IPS-18a (cell line): ENCODE results near the gene WNK1.

Experiments
- H3K27ac ChIP-seq: one replicate; pipeline ENCODE4 v1.5.1; 2013; ENCODE audit warnings: low read length
- H3K27me3 ChIP-seq: one replicate; pipeline ENCODE4 v1.6.1; 2013; ENCODE audit warnings: mild to moderate bottlenecking, low read length; ENCODE audit not compliant: control insufficient read depth, insufficient read depth
- H3K36me3 ChIP-seq: one replicate; pipeline ENCODE4 v1.6.1; 2013; ENCODE audit warnings: low read depth, low read length; ENCODE audit not compliant: control insufficient read depth
- H3K4me1 ChIP-seq: one replicate; pipeline ENCODE4 v1.6.1; 2013; ENCODE audit warnings: low read depth, low read length; ENCODE audit not compliant: control insufficient read depth
- H3K4me3 ChIP-seq: one replicate; pipeline ENCODE4 v1.5.1; 2013; ENCODE audit warnings: low read length
- H3K9ac ChIP-seq: one replicate; pipeline ENCODE4 v1.6.1; 2013; ENCODE audit warnings: mild to moderate bottlenecking, low read length, moderate library complexity
- H3K9me3 ChIP-seq: one replicate; pipeline ENCODE4 v1.6.1; 2013; ENCODE audit warnings: low read depth, low read length; ENCODE audit not compliant: control insufficient read depth

The WNK1 gene

DNA sequence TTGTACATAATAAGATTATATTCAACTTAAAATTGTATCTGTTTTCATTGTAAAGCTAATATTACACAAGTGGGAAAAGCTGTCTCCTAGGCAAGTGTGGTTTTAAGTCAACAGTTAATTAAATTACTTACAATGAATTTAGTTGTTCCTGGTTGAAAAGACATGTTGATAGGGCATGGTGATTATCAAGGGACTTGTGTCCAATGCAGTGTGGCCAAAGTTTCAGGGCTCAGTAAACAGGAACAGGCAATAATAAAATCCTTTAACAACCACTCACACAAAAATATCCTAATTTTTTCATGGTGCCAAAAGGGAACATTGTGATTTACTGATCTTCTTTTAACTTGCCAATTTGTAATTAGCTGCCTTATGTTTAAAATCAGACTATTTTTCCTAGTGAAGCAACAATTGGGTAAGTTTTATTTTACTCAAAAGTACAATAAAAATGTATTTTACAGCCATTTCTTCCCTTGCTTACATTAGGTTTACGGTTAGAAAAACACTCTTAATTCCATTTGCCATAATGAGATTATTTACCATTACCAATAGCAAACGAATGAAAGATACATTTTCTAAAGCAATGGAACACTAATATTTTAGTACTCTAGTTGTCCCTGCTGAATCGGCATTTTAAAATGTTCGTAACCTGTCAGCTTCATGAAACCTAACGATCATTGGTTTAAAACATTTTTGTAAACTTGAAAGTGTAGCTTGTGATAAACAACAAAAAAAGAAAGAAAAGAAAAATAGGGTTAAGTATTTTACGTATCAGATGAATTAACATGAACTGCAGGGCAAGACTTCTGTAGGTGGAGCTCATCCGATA lies 1.8 kb upstream of the WNK1 start:
- Histone ChIP-seq H3K4me1 (peaks cover 17% of the 10 kb centered on the region), H3K36me3 (no peaks in the 10 kb centered on the region), H3K9me3 (no peaks in the 10 kb centered on the region), H3K27ac (no peak overlapping the region), H3K4me3 (peak overlapping the region; percentile 76), H3K27me3 (no peaks in the 10 kb centered on the region), H3K9ac (peak overlapping the region; percentile 80)

- Histone ChIP-seq H3K4me1 (peaks cover 23% of the 10 kb centered on the region), H3K9ac (peak overlapping the region; percentile 80), H3K27ac (peak overlapping the region; percentile 93), H3K9me3 (no peaks in the 10 kb centered on the region), H3K36me3 (no peaks in the 10 kb centered on the region), H3K4me3 (peak overlapping the region; percentile 76), H3K27me3 (no peaks in the 10 kb centered on the region)
These were observed 984 bp upstream of the WNK1 start for GRCh38 chr12:751192-751998.

- Histone ChIP-seq H3K4me1 (peaks cover 23% of the 10 kb centered on the region), H3K36me3 (no peaks in the 10 kb centered on the region)
These were observed 574 bp downstream of the WNK1 start for GRCh38 chr12:752695-753610.

DNA sequence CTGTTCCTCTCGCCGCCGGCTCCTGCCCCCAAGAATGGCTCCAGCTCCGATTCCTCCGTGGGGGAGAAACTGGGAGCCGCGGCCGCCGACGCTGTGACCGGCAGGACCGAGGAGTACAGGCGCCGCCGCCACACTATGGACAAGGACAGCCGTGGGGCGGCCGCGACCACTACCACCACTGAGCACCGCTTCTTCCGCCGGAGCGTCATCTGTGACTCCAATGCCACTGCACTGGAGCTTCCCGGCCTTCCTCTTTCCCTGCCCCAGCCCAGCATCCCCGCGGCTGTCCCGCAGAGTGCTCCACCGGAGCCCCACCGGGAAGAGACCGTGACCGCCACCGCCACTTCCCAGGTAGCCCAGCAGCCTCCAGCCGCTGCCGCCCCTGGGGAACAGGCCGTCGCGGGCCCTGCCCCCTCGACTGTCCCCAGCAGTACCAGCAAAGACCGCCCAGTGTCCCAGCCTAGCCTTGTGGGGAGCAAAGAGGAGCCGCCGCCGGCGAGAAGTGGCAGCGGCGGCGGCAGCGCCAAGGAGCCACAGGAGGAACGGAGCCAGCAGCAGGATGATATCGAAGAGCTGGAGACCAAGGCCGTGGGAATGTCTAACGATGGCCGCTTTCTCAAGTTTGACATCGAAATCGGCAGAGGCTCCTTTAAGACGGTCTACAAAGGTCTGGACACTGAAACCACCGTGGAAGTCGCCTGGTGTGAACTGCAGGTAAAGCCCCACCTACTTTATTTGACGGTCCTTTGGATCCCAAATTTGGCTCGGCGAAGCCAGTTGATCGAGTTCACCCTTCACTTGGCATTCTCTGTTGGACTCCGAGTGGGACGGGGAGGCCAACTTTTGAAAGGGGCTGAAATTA lies 1.5 kb downstream of the WNK1 start:
- Histone ChIP-seq H3K27ac (no peak overlapping the region), H3K36me3 (no peaks in the 10 kb centered on the region), H3K4me1 (peaks cover 23% of the 10 kb centered on the region), H3K9me3 (no peaks in the 10 kb centered on the region), H3K9ac (peak overlapping the region; percentile 63), H3K4me3 (peak overlapping the region; percentile 89), H3K27me3 (no peaks in the 10 kb centered on the region)

More at GRCh38 chr12:752695-753610, 574 bp downstream of the WNK1 start:
- H3K27ac ChIP-seq = no peak overlapping the region
- H3K27me3 ChIP-seq = no peaks in the 10 kb centered on the region
- no peaks in the 10 kb centered on the region for H3K9me3 ChIP-seq
- peak overlapping the region; percentile 63 for H3K9ac ChIP-seq
- H3K4me3 ChIP-seq = peak overlapping the region; percentile 89

GRCh38 chr12:754473-754820 lies 2.1 kb downstream of the WNK1 start:
- no peaks in the 10 kb centered on the region for H3K36me3 ChIP-seq
- peak overlapping the region; percentile 5 for H3K9ac ChIP-seq
- H3K4me3 ChIP-seq = peak overlapping the region; percentile 89
- no peak overlapping the region for H3K27ac ChIP-seq
- H3K9me3 ChIP-seq = no peaks in the 10 kb centered on the region
- peaks cover 23% of the 10 kb centered on the region for H3K4me1 ChIP-seq
- no peaks in the 10 kb centered on the region for H3K27me3 ChIP-seq

DNA sequence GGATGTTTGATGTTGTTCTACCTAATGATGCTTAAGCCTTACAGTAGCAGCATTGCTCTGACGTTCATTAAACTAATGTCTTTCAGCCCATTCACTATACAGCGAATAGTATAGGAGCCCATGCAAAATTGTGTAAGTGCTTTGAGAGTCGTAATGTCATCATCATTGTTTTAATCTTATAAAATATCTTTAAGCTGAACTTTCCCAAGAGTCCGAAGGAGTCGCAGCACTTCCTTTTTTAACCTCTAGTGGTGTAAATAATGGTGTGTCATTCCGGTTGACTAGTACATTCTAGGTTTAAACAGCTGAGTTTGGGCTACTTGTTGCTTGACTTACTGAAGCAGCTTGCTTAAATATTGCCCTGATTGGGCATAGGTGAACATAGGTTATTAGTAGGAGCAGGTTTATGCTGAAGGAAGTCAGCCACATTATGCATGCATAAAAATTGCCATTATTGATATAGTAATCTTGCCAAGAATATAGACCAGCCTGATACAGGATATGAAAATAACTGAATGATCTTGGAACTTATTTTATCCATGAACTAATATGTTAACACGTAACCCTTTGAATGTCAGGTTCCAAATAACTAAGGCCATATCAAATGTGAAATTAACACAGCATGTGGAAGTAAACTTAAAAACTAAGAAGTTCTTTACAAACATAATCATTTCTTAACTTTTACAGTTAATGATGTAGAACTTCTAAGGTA lies 2.6 kb downstream of the WNK1 start:
- no peak overlapping the region for H3K27ac ChIP-seq
- H3K4me3 ChIP-seq = peak overlapping the region; percentile 89
- peaks cover 23% of the 10 kb centered on the region for H3K4me1 ChIP-seq
- no peaks in the 10 kb centered on the region for H3K36me3 ChIP-seq
- H3K9me3 ChIP-seq = no peaks in the 10 kb centered on the region
- H3K9ac ChIP-seq = peak overlapping the region; percentile 5
- H3K27me3 ChIP-seq = no peaks in the 10 kb centered on the region

DNA sequence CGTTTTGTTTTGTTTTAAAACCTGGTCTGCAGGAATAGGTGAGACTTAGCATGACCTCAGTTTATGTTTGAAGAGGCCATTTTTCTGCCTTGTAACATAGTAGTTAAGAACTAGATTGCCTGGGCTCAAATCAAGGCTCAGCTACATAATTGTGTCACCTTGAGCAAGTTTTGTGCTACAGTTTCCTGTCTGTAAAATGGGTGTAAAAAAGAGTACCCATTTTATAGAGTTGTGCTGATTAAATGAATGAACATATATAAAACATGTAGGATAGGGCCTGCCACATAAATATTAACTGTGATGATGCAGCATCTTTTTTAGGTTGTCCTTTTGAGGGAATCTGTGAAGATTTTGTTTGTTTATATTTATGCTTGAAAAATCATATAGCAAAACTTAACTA lies 7.2 kb downstream of the WNK1 start:
- H3K36me3 ChIP-seq = peaks cover 2% of the 10 kb centered on the region
- H3K9me3 ChIP-seq = no peaks in the 10 kb centered on the region
- H3K27ac ChIP-seq = no peak overlapping the region
- peaks cover 9% of the 10 kb centered on the region for H3K4me1 ChIP-seq
- H3K9ac ChIP-seq = no peak overlapping the region
- no peaks in the 10 kb centered on the region for H3K27me3 ChIP-seq
- no peak overlapping the region for H3K4me3 ChIP-seq

GRCh38 chr12:761256-761655 lies 8.9 kb downstream of the WNK1 start:
- Histone ChIP-seq H3K9me3 (no peaks in the 10 kb centered on the region), H3K4me3 (no peak overlapping the region), H3K27ac (no peak overlapping the region), H3K36me3 (peaks cover 2% of the 10 kb centered on the region), H3K27me3 (no peaks in the 10 kb centered on the region), H3K9ac (no peak overlapping the region), H3K4me1 (peaks cover under 1% of the 10 kb centered on the region)

DNA sequence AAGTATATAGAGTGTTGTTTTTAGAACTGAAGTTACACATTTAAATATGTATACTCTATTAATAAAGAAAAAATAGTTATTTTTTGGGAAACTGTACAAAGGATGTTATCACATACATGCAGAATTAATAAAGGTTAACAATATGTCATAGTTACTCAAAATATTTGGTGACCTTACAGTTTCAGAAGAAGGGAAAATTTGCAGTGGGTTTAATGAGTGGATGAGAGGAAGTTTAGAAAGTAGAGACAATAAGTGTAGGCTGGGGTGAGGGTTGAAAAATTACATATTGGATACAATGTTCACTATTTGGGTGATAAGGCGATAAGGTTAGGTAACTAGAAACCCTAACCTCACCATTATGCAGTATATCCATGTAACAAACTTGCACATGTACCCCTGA lies 13.5 kb downstream of the WNK1 start:
- no peaks in the 10 kb centered on the region for H3K27me3 ChIP-seq
- H3K36me3 ChIP-seq = peaks cover 2% of the 10 kb centered on the region
- H3K4me1 ChIP-seq = no peaks in the 10 kb centered on the region
- H3K27ac ChIP-seq = no peak overlapping the region
- H3K4me3 ChIP-seq = no peak overlapping the region
- no peak overlapping the region for H3K9ac ChIP-seq
- H3K9me3 ChIP-seq = no peaks in the 10 kb centered on the region

DNA sequence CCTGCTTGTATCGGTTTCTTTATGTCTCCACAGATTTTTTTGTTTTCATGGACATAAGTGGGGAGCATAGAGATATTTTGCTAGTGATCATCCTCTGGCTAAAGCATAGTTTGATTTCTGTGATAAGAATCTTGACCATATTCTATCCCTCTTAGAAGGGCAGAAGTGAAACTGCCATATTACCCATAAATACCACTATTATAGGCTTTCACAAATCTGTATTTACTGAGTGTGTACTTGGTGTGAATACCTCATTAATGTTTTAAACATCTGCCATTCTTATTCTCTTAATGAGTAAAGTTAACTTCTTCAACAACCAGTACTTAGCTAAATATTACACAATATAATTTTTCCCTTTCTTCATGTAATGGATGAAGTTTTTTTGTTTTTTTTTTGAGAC lies 16.1 kb downstream of the WNK1 start:
- no peaks in the 10 kb centered on the region for H3K27me3 ChIP-seq
- no peaks in the 10 kb centered on the region for H3K36me3 ChIP-seq
- H3K9ac ChIP-seq = no peak overlapping the region
- no peaks in the 10 kb centered on the region for H3K4me1 ChIP-seq
- H3K4me3 ChIP-seq = no peak overlapping the region
- no peaks in the 10 kb centered on the region for H3K9me3 ChIP-seq
- no peak overlapping the region for H3K27ac ChIP-seq
